H1 (cell line): ENCODE results near the gene LNX2. TPM values are rescaled to one million over a fixed set of nuclear protein-coding genes. Genes with fewer than 3 reads are reported as not detected.

Experiments
- CTCF ChIA-PET: fragments of 300-600 bp; sonication (Branson Sonifier 250); formaldehyde crosslinking; loops from one replicate; lab custom pipeline; 2021; ENCODE audit not compliant: partially characterized antibody; lab: Charles Lee
- POLR2A ChIA-PET: fragments of 300-600 bp; sonication (Branson Sonifier 250); formaldehyde crosslinking; loops from one replicate; lab custom pipeline; 2021; ENCODE audit warnings: inconsistent platforms; ENCODE audit not compliant: partially characterized antibody; lab: Charles Lee
- DNase-seq, 2 experiments: peaks; one replicate each; pipeline versions ENCODE4 v3.0.0 to v3.0.0-alpha.2; 2010 to 2022; ENCODE audit warnings: low spot score in 2 of 2, low read depth in 1 of 2, mixed read lengths in 1 of 2
- FAIRE-seq: peaks from 2 replicates; lab custom pipeline; 2011; peaks lifted over from hg19 to GRCh38; lab: Jason Lieb, UNC
- H2AFZ ChIP-seq: 2 replicates; pipeline ENCODE4 v1.8.1; 2012; ENCODE audit warnings: low read length, inconsistent platforms
- H2AK5ac ChIP-seq: 2 replicates; pipeline ENCODE4 v1.6.1; 2013; ENCODE audit warnings: low read depth, low read length
- H2BK120ac ChIP-seq: replicated peaks from 2 replicates; pipeline ENCODE3; 2013; ENCODE audit warnings: low read depth, low read length, inconsistent platforms
- H2BK12ac ChIP-seq: 2 replicates; pipeline ENCODE4 v1.6.1; 2013; ENCODE audit warnings: low read depth, low read length
- H2BK15ac ChIP-seq: 2 replicates; pipeline ENCODE4 v1.6.1; 2013; ENCODE audit warnings: low read length
- H2BK20ac ChIP-seq: 2 replicates; pipeline ENCODE4 v1.6.1; 2013; ENCODE audit warnings: low read length
- H2BK5ac ChIP-seq: 2 replicates; pipeline ENCODE4 v1.6.1; 2013; ENCODE audit warnings: low read depth, low read length
- H3K14ac ChIP-seq: 2 replicates; pipeline ENCODE4 v1.6.1; 2013; ENCODE audit warnings: inconsistent platforms; ENCODE audit not compliant: insufficient read length
- H3K18ac ChIP-seq: 2 replicates; pipeline ENCODE4 v1.6.1; 2013; ENCODE audit warnings: low read length; ENCODE audit errors: extremely low read depth
- H3K23ac ChIP-seq: 2 replicates; pipeline ENCODE4 v1.6.1; 2013; ENCODE audit warnings: inconsistent platforms; ENCODE audit not compliant: insufficient read length
- H3K23me2 ChIP-seq: 2 replicates; pipeline ENCODE4 v1.6.1; 2013; ENCODE audit warnings: low read depth, low read length
- H3K27ac ChIP-seq: 2 replicates; pipeline ENCODE4 v1.6.1; 2011; ENCODE audit warnings: low read depth, low read length, inconsistent platforms
- H3K27me3 ChIP-seq, 4 experiments: replicated peaks in 1 of 4; 1 replicate in 1 of 4; 2 replicates in 3 of 4; pipeline versions ENCODE4 v1.6.1 to v1.8.1; 2011 to 2013; ENCODE audit warnings: low read length in 3 of 4, mild to moderate bottlenecking in 3 of 4, inconsistent platforms in 2 of 4, mixed read lengths in 2 of 4, moderate library complexity in 1 of 4; ENCODE audit not compliant: control insufficient read depth in 3 of 4, insufficient read depth in 3 of 4; ENCODE audit errors: extremely low read depth in 1 of 4
- H3K36me3 ChIP-seq, 4 experiments: 2 replicates each; pipeline versions ENCODE4 v1.6.1 to v1.8.1; 2011 to 2013; ENCODE audit warnings: mild to moderate bottlenecking in 4 of 4, low read length in 3 of 4, moderate library complexity in 2 of 4, control low read depth in 1 of 4, inconsistent platforms in 1 of 4; ENCODE audit not compliant: insufficient read depth in 4 of 4, control insufficient read depth in 2 of 4
- H3K4ac ChIP-seq: replicated peaks from 2 replicates; pipeline ENCODE3; 2013; ENCODE audit warnings: low read length, low read depth, mixed read lengths, inconsistent platforms; ENCODE audit not compliant: insufficient read length
- H3K4me1 ChIP-seq, 4 experiments: replicated peaks in 1 of 4; 1 replicate in 1 of 4; 2 replicates in 3 of 4; pipeline versions ENCODE4 v1.6.1 to v1.8.1; 2011 to 2013; ENCODE audit warnings: low read length in 3 of 4, inconsistent platforms in 2 of 4, mixed read lengths in 1 of 4; ENCODE audit not compliant: insufficient read depth in 4 of 4, control insufficient read depth in 3 of 4
- H3K4me2 ChIP-seq, 2 experiments: 2 replicates each; pipeline versions ENCODE4 v1.6.1 to v1.8.1; 2011 to 2013; ENCODE audit warnings: low read depth in 2 of 2, low read length in 2 of 2, control low read depth in 1 of 2, inconsistent platforms in 1 of 2, mild to moderate bottlenecking in 1 of 2; ENCODE audit not compliant: insufficient read depth in 1 of 2
- H3K4me3 ChIP-seq, 4 experiments: fragments of 200-600, 300-600 bp in 1 of 4; sonication (generic), shearing (Covaris generic), sonication (Bioruptor Twin) in 1 of 4; 2 replicates each; pipeline versions ENCODE4 v1.5.1 to v1.8.1; 2011 to 2016; ENCODE audit warnings: low read length in 4 of 4, low read depth in 3 of 4, control low read depth in 2 of 4, inconsistent platforms in 2 of 4, mild to moderate bottlenecking in 2 of 4, mixed read lengths in 1 of 4, moderate library complexity in 1 of 4; ENCODE audit not compliant: insufficient read depth in 2 of 4; ENCODE audit errors: extremely low read depth in 1 of 4
- H3K56ac ChIP-seq: replicated peaks from 2 replicates; pipeline ENCODE3; 2013; ENCODE audit warnings: low read depth, mild to moderate bottlenecking, mixed read lengths, low read length, inconsistent platforms; ENCODE audit not compliant: insufficient read length
- H3K79me1 ChIP-seq: 2 replicates; pipeline ENCODE4 v1.6.1; 2013; ENCODE audit warnings: low read depth, low read length, control low read depth
- H3K79me2 ChIP-seq, 2 experiments: 2 replicates each; pipeline versions ENCODE4 v1.6.1 to v1.8.1; 2012 to 2013; ENCODE audit warnings: low read length in 2 of 2, mild to moderate bottlenecking in 2 of 2, inconsistent platforms in 1 of 2; ENCODE audit not compliant: insufficient read depth in 2 of 2, control insufficient read depth in 1 of 2
- H3K9ac ChIP-seq, 4 experiments: replicated peaks in 1 of 4; 1 replicate in 1 of 4; 2 replicates in 3 of 4; pipeline versions ENCODE4 v1.6.1 to v1.8.1; 2011 to 2013; ENCODE audit warnings: low read depth in 3 of 4, low read length in 3 of 4, control low read depth in 2 of 4, mild to moderate bottlenecking in 2 of 4, moderate library complexity in 2 of 4, inconsistent platforms in 1 of 4; ENCODE audit errors: extremely low read depth in 1 of 4
- H3K9me3 ChIP-seq, 2 experiments: 2 replicates each; pipeline versions ENCODE4 v1.6.1 to v1.8.1; 2012 to 2013; ENCODE audit warnings: mild to moderate bottlenecking in 2 of 2, moderate library complexity in 2 of 2, control low read depth in 1 of 2, inconsistent platforms in 1 of 2, low read depth in 1 of 2, low read length in 1 of 2, mixed read lengths in 1 of 2; ENCODE audit not compliant: insufficient read depth in 2 of 2
- H4K20me1 ChIP-seq, 2 experiments: replicated peaks in 1 of 2; 2 replicates each; pipeline versions ENCODE3 to v1.8.1; 2011 to 2013; ENCODE audit warnings: inconsistent platforms in 2 of 2, low read length in 2 of 2, mild to moderate bottlenecking in 1 of 2; ENCODE audit not compliant: insufficient read depth in 2 of 2, control insufficient read depth in 1 of 2
- H4K5ac ChIP-seq: 2 replicates; pipeline ENCODE4 v1.6.1; 2013; ENCODE audit warnings: low read length, low read depth, mixed read lengths, inconsistent platforms; ENCODE audit not compliant: insufficient read length
- H4K8ac ChIP-seq: 2 replicates; pipeline ENCODE4 v1.8.0; 2013; ENCODE audit warnings: mild to moderate bottlenecking, moderate library complexity, low read length, inconsistent platforms; ENCODE audit not compliant: insufficient read depth; ENCODE audit errors: extremely low read depth
- H4K91ac ChIP-seq: replicated peaks from 2 replicates; pipeline ENCODE3; 2013; ENCODE audit warnings: low read length, mixed read lengths, inconsistent platforms; ENCODE audit not compliant: insufficient read length
- PHF8 ChIP-seq: fragments of 200-600 bp; sonication (generic); conservative IDR thresholded peaks from 2 replicates; pipeline ENCODE4 v1.7.1; 2012; ENCODE audit warnings: low read depth, mild to moderate bottlenecking, inconsistent platforms, low read length, moderate library complexity
- RBBP5 ChIP-seq: IDR thresholded peaks from 2 replicates; pipeline ENCODE4 v1.7.1; 2012; ENCODE audit warnings: low read depth, mild to moderate bottlenecking, inconsistent platforms, low read length, moderate library complexity, borderline replicate concordance
- WGBS, 2 experiments: shearing (Covaris generic) in 1 of 2; methylation state at CpG; one replicate each; pipeline versions ENCODE4 v1.1.6 to v1.1.7; 2013 to 2015; ENCODE audit warnings: low lambda C conversion rate in 2 of 2, mixed read lengths in 2 of 2, inconsistent platforms in 1 of 2, low coverage in 1 of 2, missing lambda C conversion rate in 1 of 2; ENCODE audit not compliant: insufficient replicate concordance in 2 of 2, insufficient coverage in 1 of 2, insufficient read length in 1 of 2; ENCODE audit errors: extremely low coverage in 1 of 2, missing lambda C conversion rate in 1 of 2; 5-methylcytosine and 5-hydroxymethylcytosine counted together
- polyA plus RNA-seq, 7 experiments: library from polyadenylated mRNA; depleted of rRNA in 3 of 7; stranded (reverse) in 5 of 7; unstranded in 2 of 7; fragments of >200 nt in 5 of 7; fragments of 200-250 nt in 2 of 7; gene quantifications; 1 replicate in 5 of 7; 2 replicates in 1 of 7; 4 replicates in 1 of 7; pipeline versions ENCODE4 v1.2.1 to v1.2.3, GENCODE V29; 2011 to 2013; ENCODE audit warnings: missing spikeins in 2 of 7, mixed read lengths in 2 of 7
- total RNA-seq: library from RNA; stranded (reverse); fragmentation: NEBNext Ultra II Directional; extraction: Animal tissue kit (Norgen Biotek cat#: 25700); gene quantifications from 2 replicates; pipeline ENCODE4 v1.2.1, GENCODE V29; 2021

Gene LNX2
- total and polyA plus RNA-seq, 2 of the 8 experiments (the other 6 are each of a cell fraction or from before 2014, with no cell fraction given) = 6.4 to 13.9 TPM

- H4K91ac ChIP-seq = no peak overlapping the region
- DNase-seq = no peak
- H2AFZ ChIP-seq = no peak overlapping the region
- TF ChIP-seq PHF8 (no peak), RBBP5 (no peak)
Observed at GRCh38 chr13:27583645-27584044, 36.7 kb downstream of the LNX2 start.

More at GRCh38 chr13:27583645-27584044, 36.7 kb downstream of the LNX2 start:
- FAIRE-seq = no peak
- no peak overlapping the region for H3K9ac ChIP-seq
- no peak overlapping the region for H3K4ac ChIP-seq
- no peak overlapping the region for H3K4me2 ChIP-seq
- H2BK120ac ChIP-seq = no peak overlapping the region
- no peak overlapping the region for H2BK15ac ChIP-seq
- H4K20me1 ChIP-seq = no peaks in the 10 kb centered on the region
- H3K9me3 ChIP-seq = no peaks in the 10 kb centered on the region
- H3K56ac ChIP-seq = no peak overlapping the region
- H2AK5ac ChIP-seq = no peak overlapping the region
- no peak overlapping the region for H2BK20ac ChIP-seq
- no peaks in the 10 kb centered on the region for H3K79me1 ChIP-seq
- no peak overlapping the region for H4K5ac ChIP-seq
- no peak overlapping the region for H3K14ac ChIP-seq
- CTCF ChIA-PET = no interaction called here
- H3K79me2 ChIP-seq = peaks cover 0 to 18% of the 10 kb centered on the region in 2 experiments; a peak in 2 of 4 replicates
- H3K23ac ChIP-seq = no peak overlapping the region
- H3K4me3 ChIP-seq = no peak overlapping the region
- H2BK12ac ChIP-seq = no peak overlapping the region
- H3K36me3 ChIP-seq = no peaks in the 10 kb centered on the region
- peaks cover 0 to 1% (median 0%) of the 10 kb centered on the region in 4 experiments; a peak in 1 of 7 replicates for H3K27me3 ChIP-seq
- POLR2A ChIA-PET = no interaction called here
- H4K8ac ChIP-seq = no peak overlapping the region
- no peak overlapping the region for H2BK5ac ChIP-seq
- no peak overlapping the region for H3K27ac ChIP-seq
- 85% methylated on average over 4 of the region's 4 CpGs; no CpG with 5 or more reads in 1 of the 2 experiments for WGBS, 2 experiments
- no peaks in the 10 kb centered on the region for H3K4me1 ChIP-seq
- H3K23me2 ChIP-seq = no peaks in the 10 kb centered on the region
- H3K18ac ChIP-seq = no peak overlapping the region
